Lower leg skin (tissue), 4 donors: ENCODE results near the gene GPC6. TPM values are rescaled to one million over a fixed set of nuclear protein-coding genes. Genes with fewer than 3 reads are reported as not detected.

Experiments used
- DNase-seq, 2 donors: peaks; one replicate each; pipeline ENCODE4 v3.0.0-alpha.2; 2019; ENCODE audit warnings: low spot score in 2 of 2
- H3K4me3 ChIP-seq: fragments of 200-600 bp; sonication (generic); 2 replicates; pipeline ENCODE4 v1.5.1; 2017; ENCODE audit warnings: mild to moderate bottlenecking, low read depth; ENCODE audit not compliant: poor library complexity, severe bottlenecking
- POLR2A ChIP-seq, 2 donors: fragments of 450-650 bp; IDR thresholded peaks; one replicate each; pipeline ENCODE4 v1.6.1; 2016 to 2017; ENCODE audit warnings: antibody characterized with exemption in 2 of 2, mild to moderate bottlenecking in 1 of 2, moderate library complexity in 1 of 2
- WGBS, 2 donors: methylation state at CpG; one replicate each; pipeline ENCODE4 v1.1.5; 2018; 5-methylcytosine and 5-hydroxymethylcytosine counted together
- intact Hi-C: fragments of 100-400 bp; cut with DNase I; formaldehyde crosslinking; loops from one replicate; pipeline ENCODE4 v1.15.0; 2023; ENCODE audit warnings: low total_unique reads
- total RNA-seq, 4 donors: library from RNA; depleted of rRNA; stranded (reverse); fragments of >200 nt; gene quantifications; one replicate each; pipeline ENCODE4 v1.1.0, GENCODE V29; 2016
- TF ChIP-seq, protein P1 (sequence below), 3 donors: fragments of 450-650 bp; IDR thresholded peaks; one replicate each; pipeline ENCODE4 v1.5.1; 2016; ENCODE audit warnings: antibody characterized with exemption in 3 of 3, mild to moderate bottlenecking in 3 of 3, moderate library complexity in 2 of 3

The GPC6 gene
- total RNA-seq, 4 donors from 2014 or later = 1.4 to 5.2 (median 2.5) TPM

GRCh38 chr13:93716623-93717022 is 490.0 kb downstream of the GPC6 start:
- no peak overlapping the region for H3K4me3 ChIP-seq
- no peak for TF ChIP-seq POLR2A (IDR thresholded peaks at IDR 0.05)
- TF ChIP-seq, protein P1, sequence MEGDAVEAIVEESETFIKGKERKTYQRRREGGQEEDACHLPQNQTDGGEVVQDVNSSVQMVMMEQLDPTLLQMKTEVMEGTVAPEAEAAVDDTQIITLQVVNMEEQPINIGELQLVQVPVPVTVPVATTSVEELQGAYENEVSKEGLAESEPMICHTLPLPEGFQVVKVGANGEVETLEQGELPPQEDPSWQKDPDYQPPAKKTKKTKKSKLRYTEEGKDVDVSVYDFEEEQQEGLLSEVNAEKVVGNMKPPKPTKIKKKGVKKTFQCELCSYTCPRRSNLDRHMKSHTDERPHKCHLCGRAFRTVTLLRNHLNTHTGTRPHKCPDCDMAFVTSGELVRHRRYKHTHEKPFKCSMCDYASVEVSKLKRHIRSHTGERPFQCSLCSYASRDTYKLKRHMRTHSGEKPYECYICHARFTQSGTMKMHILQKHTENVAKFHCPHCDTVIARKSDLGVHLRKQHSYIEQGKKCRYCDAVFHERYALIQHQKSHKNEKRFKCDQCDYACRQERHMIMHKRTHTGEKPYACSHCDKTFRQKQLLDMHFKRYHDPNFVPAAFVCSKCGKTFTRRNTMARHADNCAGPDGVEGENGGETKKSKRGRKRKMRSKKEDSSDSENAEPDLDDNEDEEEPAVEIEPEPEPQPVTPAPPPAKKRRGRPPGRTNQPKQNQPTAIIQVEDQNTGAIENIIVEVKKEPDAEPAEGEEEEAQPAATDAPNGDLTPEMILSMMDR (IDR thresholded peaks at IDR 0.05) = no peak
- intact Hi-C loops = no loop called here
- no peak for DNase-seq

DNA sequence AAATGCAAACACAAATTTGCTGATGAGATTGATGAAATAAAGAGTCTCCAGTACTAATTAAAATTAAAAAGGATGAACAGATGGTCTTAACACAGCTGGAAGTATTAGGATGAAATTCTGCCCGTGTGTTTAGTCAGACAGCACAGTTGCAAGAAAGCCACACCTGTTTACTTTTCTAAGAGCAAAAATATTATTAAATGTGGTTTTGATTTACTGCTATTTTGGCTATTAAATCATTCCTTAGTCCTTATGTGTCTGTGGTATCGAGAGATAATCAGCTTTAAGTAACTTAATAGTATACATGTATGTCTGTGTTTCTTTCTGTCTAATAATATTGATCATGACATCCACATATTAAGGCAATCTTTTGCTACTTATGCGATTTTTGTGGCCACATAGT is 494.9 kb downstream of the GPC6 start:
- no peak for TF ChIP-seq POLR2A (IDR thresholded peaks at IDR 0.05)
- TF ChIP-seq, protein P1 (IDR thresholded peaks at IDR 0.05) = no peak
- intact Hi-C loops = no loop called here
- WGBS, 2 donors = 44 to 71% methylated on average over 3 of the region's 3 CpGs

DNA sequence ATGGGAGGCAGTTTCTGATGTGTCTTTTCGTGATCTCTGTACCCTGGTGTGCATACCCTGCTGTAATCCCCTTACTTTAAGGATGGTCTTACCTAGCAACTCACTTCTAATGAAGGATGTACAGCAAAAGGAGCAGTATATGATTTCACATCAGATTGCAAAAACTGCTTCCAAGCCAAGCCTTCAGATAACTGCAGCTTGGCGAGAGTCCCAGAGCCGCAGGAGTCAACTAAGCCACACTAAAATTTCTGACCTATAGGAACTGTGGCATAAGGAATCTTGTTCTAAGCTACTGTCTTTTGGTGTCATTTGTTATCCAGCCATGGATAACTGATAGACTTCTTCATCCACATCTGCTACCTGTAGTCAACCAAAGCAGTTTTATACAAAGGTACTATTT is 496.7 kb downstream of the GPC6 start:
- WGBS, 2 donors = 72 to 76% methylated on average over 3 of the region's 3 CpGs
- intact Hi-C loops = no loop called here
- H3K4me3 ChIP-seq = no peak overlapping the region
- TF ChIP-seq, protein P1 (IDR thresholded peaks at IDR 0.05) = no peak
- TF ChIP-seq POLR2A (IDR thresholded peaks at IDR 0.05) = no peak
- no peak for DNase-seq

More for the DNA sequence above, 494.9 kb downstream of the GPC6 start:
- H3K4me3 ChIP-seq = no peak overlapping the region
- DNase-seq = no peak

DNA sequence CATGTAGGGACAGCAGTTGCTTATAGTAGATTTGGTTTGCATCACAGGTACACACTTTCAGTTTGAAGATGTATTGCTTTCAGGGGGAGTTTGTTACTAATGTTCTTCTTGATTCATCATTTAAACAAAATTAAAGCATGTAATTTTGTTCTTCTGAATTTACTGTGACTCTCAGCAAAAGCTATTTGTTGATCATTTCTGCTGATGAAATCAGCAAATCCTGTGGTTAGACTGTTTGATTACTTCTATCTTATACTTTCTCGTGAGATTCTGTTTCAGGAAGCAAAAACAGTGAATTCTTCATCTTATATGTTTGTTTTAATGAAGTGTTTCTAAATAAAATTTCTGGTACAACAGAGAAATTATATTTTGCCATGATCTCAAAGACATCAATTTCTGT is 497.6 kb downstream of the GPC6 start:
- no peak for TF ChIP-seq POLR2A (IDR thresholded peaks at IDR 0.05)
- TF ChIP-seq, protein P1 (IDR thresholded peaks at IDR 0.05) = no peak
- H3K4me3 ChIP-seq = no peak overlapping the region
- WGBS, 2 donors = 88 to 94% methylated on average over 1 of the region's 1 CpG
- DNase-seq = no peak
- intact Hi-C loops = no loop called here

GRCh38 chr13:93726173-93726957 is 499.8 kb downstream of the GPC6 start:
- H3K4me3 ChIP-seq = no peak overlapping the region

More at GRCh38 chr13:93726173-93726957, 499.8 kb downstream of the GPC6 start:
- WGBS, 2 donors = 63 to 64% methylated on average over 6 of the region's 6 CpGs
- no peak for DNase-seq
- TF ChIP-seq, protein P1 (IDR thresholded peaks at IDR 0.05) = no peak
- TF ChIP-seq POLR2A (IDR thresholded peaks at IDR 0.05) = no peak
- intact Hi-C loops = no loop called here
